Measurements from ENCODE around the gene ZNF792.

- TF ChIP-seq CTCF (IDR thresholded peaks at IDR 0.05; ENCODE audit: low read depth, low read length) (no peak), EZH2phosphoT487 (IDR thresholded peaks at IDR 0.05; ENCODE audit: low read depth) (no peak)
These were observed 25.1 kb downstream of the ZNF792 start for GRCh38 chr19:34938886-34939285.

Data from OCI-LY3 (cell line).